Epidermal melanocyte (primary cell): ENCODE data around the gene SLC35B1.
"Not testable (repeated sequence)": the region's sequence is repeated elsewhere in the genome, so short reads cannot be mapped to it uniquely, and the experiment has no call there.

Experiments
- DNase-seq: peaks from one replicate; pipeline ENCODE4 v3.0.0; 2011; ENCODE audit warnings: low spot score; ENCODE audit not compliant: insufficient read length

SLC35B1 gene

DNA sequence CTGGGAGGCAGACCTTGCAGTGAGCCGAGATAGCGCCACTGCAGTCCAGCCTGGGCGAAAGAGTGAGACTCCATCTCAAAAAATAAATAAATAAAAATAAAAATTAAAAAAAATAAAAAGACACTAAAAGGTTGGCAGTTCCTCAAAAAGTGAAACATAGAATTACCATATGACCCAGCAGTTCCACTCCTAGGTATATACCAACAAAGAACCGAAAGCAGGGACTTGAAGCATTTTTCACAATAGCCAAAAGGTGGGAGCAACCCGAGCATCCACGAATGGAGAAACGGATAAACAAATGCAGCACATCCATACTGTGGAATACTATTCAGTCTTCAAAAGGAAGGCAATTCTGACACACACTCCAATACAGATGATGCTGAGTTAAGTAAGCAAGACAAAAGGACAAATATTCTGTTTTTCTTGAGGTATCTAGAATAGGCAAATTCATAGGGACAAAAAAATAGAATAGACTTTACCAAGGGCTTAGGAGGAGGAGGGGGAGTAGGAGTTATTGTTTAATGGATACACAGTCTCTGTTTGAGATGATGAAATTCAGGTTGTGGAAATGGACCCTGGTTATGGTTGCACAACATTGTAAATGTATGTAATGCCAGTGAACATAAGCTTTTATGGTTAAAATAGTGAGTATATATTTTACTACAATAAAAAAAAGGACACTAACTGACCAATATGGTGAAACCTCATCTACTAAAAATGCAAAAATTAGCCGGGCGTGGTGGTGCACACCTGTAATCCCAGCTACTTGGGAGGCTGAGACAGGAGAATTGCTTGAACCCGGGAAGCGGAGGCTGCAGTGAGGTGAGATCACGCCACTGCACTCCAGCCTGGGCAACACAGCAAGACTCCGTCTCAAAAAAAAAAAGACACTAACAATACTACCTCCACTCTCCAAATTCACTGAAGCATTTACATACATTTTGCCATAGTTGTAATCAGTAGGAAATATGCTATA, 27.0 kb upstream of the SLC35B1 start:
- no peak for DNase-seq

GRCh38 chr17:49731435-49731831, 23.7 kb upstream of the SLC35B1 start:
- no peak for DNase-seq

DNA sequence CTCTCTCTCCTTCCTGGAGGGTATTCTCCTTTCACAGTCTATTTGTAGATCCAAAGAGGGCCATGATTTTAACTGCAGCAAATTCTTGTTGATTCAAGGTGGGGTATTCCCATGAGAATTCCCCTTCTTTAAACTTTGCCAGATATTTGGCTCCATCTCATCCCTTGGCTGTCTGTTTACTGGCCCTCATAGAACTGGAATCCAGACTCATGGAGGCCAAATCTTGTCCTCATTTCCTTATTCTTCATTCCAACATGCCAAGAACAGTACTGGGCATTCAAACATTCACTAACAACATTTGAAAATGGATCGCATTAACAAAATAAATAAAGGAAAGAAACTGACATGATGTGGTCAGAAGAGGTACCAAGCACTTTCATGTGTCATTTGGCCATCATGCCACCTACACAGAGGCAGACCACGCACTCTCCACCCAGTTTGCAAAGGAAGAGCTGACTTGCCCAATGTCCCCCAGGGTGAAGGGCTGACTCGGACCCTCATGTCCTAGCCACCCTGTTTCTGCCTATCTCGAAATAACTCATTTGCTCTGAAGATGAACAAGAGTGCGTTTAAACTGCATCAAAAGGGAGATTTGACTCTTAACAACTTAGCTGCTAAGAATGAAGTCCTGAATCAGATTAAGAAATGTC, 23.1 kb upstream of the SLC35B1 start:
- DNase-seq, result no peak

- no peak for DNase-seq
These were observed 22.5 kb upstream of the SLC35B1 start for GRCh38 chr17:49730078-49730784.

DNA sequence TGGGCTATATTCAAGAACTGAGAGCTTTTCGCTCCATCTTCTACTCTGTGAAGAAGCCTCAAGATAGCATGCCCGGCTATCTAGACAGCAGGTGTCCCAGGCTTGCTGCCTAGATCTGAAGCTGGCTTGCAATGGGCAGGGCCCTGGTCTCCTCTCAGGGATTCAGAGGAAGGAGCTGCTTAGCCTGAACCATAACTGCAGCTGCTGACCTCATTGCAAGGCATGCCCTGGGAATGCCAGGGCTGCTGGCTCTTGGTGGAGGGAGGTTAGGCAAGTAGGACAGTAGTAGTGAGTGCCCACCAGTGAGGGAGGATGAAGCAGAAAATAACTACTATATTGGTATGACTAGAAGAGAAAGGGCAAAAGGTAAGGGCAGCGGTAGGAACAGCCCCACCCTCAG, 21.3 kb upstream of the SLC35B1 start:
- DNase-seq, result no peak

DNA sequence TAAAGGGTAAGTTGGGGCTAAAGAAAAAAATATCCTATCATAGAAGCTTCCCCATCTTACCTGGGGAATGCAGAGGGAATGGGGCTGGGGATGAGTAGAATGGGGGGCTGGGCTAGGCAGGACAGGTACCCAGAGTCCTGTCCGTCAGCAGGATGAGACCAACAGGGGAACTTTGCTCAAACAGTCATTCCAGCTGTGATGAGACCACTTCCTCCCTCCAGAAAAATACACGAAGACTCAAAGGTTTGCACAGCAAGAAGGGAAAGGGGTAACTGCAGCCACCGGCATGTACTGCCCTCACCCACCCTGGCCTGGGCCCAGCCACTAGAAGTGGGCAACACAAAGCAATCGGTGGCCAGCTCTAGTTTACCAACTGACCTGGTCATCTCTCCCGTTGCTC, 20.7 kb upstream of the SLC35B1 start:
- DNase-seq, result no peak

DNA sequence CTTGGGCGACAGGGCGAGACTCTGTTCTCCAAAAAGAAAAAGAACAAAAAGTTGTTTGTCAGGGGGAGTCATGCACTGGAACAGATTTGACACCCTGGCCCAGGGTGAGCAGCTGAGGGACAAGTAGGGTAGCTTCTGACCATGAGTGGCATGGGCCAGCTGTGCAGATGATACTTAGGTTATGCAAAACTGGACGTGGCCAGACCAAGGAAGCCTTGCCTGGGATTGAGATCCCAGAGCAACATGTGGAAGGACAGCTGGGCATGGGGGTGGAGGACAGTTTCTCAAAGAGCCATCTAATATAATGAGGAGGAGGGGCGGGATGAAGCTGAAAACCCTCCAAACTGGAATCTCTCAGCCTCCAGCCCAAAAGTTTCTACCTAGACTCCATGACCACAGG, 19.6 kb upstream of the SLC35B1 start:
- DNase-seq, result no peak

DNA sequence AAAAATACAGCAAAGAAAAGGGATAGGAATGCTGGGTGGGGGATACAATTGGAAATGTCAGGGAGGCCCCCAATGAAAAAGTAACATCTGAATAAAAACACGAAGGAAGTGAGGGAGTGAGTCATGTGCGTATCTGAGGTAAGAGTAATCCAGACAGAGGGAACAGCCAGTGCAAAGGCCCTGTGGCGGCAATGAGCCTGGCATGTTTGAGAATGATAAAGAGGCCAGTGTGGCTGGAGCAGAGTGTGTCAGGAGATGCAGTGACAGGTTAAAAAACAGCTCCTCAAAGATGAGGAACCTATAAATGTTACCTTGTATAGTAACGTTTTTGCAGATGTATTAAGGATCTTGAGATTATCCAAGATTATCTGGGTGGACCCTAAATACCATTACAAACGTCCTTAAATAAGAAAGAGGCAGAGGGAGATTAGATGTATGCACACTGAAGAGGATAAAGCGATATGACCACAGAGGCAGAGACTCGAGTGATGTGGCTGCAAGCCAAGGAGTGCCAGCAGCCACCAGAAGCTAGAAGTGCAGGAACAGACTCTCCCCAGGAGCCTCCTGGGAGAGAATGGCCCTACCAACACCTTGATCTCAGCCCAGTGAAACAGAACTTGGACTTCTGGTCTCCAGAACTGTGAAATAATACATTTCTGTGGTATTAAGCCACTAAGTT, 17.8 kb upstream of the SLC35B1 start:
- no peak for DNase-seq

GRCh38 chr17:49724552-49724951, 16.8 kb upstream of the SLC35B1 start:
- DNase-seq, result not testable (repeated sequence)

GRCh38 chr17:49723423-49723822, 15.7 kb upstream of the SLC35B1 start:
- DNase-seq, result no peak

DNA sequence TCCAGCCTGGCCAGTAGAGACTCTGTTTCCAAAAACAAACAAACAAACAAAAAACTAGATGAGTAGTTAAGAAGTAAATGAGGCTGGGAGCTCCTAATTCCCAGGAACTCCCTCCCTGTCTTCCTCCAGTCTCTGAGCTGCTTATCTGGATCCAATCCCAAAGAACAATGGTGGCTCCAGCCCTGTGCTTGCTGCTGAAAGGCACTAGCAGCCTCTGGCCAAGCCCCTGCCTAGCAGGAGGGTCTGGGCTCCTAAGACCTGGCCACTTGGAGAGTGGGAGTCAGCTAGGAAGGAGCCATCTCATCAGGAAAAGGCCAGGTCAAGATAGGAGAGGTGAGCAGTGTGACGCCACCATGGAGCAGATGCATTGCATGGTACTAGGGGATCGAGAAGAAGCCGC, 14.3 kb upstream of the SLC35B1 start:
- no peak for DNase-seq

DNA sequence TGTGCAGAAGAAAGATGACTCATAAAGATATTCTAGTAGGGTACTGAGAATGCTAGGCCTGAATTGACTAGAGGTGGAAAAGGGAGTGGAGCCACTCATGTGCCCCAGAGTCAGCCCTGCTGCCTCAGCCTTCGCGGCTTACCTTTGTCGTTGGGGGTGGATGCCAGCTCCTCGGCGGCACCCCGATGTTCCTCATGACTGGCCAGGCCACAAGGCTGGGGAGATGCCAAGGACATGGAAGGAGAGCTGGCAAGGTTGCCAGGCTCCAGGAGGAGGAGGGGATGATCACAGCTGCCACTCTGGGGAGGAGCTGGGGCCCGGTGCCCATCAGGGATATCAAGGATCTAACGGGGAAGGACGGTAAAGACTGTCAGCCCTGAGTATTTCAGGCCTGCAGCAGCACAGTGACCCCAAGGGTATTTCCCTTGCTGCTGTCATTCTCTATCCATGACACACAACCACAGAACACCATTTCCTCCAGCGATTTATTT, 9.7 kb upstream of the SLC35B1 start:
- DNase-seq, result no peak

DNA sequence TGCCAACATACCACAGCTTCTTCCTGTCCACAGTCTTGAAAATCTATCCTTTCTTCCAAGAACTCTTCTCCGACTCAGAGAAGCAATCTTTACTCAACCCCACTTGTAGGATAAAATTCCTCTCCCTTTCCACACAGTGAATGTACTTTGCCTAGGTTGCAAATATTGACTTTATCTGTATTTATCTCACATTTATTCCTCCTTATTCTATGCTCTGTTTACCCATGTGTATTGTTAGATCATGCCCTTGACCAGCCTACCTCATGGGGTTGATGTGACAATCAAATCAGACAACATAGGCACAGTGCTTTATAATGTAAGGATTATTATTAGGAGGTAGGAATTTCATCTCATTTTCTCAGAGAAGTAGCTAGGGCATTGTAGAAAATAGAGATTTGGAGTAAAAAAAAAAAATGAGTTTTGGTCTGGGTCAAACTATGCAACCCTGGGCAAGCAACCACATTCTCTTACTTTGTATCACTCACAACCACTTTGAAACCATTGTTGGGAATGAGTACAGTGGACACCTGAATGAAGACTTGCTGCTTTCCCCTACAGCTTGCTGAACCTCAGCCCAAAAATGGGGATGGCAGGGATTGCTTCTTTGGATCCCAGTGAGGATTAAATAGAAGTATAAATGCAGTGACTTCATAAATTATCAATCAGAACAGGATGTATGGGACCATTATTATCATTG, 9.1 kb upstream of the SLC35B1 start:
- no peak for DNase-seq

GRCh38 chr17:49715717-49716279, 8.0 kb upstream of the SLC35B1 start:
- DNase-seq, result no peak

GRCh38 chr17:49715216-49715615, 7.5 kb upstream of the SLC35B1 start:
- no peak for DNase-seq

- DNase-seq, result no peak
These were observed 885 bp upstream of the SLC35B1 start for GRCh38 chr17:49708515-49709183.

DNA sequence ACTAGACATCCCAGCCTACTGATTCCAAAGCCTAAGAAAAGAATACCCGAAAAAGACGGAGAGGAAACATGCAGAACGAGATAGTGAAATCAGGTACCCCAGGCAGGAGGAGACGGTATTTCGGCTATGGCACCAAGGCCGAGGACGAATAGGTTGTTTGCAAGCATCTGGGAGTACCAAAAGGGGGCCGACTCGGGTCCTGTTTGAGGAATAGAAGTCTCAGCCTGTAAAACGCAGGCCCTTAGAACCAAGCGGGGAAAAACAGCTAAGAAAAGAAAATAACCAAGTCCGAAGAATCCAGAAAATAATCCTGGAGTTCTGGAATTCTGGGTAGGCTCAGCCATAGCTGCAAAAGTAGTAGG, 537 bp downstream of the SLC35B1 start:
- no peak for DNase-seq

DNA sequence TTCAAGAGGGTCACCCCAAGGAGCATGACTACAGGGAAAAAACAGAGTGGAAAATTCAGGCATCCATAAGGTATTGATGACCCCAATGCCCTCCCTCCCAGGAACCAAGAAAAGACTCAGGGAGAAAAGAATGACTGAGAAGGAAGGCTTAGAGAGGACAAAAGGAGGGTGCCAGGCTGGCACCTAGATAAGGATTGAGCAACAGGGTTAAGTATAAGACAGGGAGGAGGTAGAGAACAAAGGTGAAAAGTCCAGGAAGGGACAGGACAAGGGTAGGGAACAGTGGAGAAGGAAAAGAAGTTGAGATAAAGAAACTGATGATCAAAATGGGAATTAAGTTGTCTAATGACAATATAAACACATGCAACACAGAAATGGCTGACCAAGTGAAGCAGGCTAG, 2.5 kb downstream of the SLC35B1 start:
- DNase-seq, result no peak

- DNase-seq, result no peak
These were observed 4.0 kb downstream of the SLC35B1 start for GRCh38 chr17:49703557-49704277.
